UCSD-AML1 (cell line): Measurements from ENCODE around the gene DYNC1I1.

Experiments used
- DNase-seq: peaks from one replicate; lab custom pipeline; 2025; ENCODE audit not compliant: unreplicated experiment; lab: John Stamatoyannopoulos, UW

Gene DYNC1I1

DNA sequence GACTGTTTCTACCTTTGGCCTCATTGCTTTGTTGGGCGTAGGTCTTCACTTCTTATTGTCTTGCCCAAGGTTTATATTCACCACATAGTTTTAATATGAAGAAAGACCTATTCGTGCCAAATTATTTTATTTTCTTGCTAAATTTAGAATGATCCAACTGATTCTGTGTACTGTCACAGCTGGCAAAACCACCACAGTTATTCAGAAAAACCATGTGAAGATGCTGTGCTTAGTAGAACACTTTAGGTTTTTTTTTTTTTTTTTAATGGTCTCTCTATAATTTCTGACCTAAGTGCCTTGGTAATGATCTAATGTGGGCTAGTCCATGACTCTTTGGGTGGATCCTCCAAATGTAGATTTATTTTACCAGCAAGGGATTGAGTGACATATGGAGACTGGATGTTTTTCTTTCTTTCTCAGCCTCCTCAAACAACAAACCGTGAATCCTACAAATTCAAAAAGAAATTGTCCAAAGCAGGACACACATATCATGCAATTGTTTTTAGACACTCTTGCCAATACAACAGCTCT is 243.8 kb downstream of the DYNC1I1 start:
- DNase-seq = no peak

DNA sequence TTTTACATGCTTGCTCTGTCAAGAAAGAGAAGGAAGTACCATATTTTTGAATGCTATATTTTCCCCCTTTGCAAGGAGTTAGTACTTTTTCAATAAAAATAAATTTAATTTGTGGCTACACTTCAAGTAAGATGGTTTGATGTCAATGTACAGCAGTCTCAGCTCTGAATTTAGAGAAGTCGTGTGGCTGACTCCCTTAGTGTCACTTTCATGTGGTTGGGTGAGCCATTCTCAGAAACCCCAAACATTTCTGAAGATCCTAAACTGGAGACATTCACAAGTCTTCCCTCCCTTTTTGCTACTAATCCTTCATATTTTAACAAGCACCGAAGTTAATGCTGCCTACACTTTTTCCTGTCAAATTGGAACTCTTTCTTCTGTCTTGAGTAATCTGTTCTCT is 244.4 kb downstream of the DYNC1I1 start:
- no peak for DNase-seq

DNA sequence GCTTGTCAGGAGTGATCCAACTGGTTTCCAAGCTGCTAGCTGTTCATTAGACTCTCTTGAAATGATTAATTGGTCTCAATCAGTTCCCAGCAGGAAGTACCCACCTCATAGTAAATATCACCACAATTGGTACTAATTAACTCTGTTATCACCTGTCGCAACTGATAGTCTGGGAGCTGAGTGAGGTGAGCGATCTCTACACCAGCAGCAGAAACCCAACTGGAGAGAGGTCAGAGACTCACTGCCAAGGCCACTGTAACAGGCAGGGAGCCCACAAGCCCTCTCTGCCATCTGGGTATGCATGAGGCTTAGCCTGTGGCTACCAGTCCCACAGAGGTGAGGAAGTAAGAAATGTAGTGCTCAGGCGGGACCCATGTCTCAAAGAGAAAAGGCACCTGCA is 245.5 kb downstream of the DYNC1I1 start:
- DNase-seq = no peak

DNA sequence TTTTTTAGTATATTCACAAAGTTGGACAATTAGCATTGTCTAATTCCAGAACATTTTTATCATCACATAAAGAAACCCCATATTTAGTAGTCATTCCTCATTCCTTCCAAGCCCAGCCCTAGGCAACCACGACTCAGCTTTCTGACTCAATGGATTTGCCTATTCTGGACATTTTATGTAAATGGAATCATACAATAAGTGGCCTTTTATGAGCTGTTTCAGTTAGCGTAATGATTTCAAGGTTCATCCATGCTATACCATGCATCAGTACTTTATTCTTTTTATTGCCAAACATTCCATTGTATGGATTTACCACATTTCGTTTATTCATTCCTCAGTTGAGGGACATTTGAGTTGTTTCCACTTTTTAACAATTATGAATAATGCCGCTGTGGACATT is 249.2 kb downstream of the DYNC1I1 start:
- no peak for DNase-seq

DNA sequence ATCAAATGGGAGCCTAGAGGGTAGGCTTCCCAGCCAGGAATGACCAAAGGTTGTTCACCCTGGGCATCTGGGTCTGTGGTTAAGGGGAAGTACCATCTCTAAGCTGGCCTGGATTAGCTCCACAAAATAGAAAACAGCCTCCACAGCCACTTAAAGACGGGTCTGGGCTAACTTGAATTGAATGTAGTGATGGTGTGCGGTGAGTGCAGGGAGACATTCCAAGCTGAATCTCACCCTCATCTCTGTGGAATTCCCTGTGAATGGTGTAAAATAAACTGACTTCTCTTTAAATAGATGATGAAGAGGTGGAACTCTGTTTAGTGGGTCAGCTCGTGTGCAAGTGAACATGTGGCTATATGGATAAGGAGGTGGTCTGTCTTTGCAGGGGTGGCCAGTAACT is 251.0 kb downstream of the DYNC1I1 start:
- no peak for DNase-seq

DNA sequence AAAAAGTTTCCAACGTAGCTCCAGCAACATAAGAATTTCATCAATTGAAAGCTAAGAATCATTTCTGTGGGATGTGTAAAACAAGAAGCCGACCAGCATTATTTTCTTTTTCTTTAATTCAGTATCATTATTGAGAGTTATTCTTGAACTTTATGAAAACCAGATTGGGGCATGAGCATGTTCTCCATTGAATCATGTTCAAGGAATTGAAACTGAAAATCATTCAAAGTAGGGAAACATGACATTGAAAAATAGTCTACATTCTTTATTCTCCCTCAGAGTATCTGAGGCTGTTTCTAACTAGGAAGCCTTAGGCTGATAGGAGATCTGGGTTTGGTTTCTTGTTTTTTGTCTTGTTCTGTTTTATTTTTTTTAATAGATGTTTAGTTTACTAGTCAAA is 253.7 kb downstream of the DYNC1I1 start:
- no peak for DNase-seq

DNA sequence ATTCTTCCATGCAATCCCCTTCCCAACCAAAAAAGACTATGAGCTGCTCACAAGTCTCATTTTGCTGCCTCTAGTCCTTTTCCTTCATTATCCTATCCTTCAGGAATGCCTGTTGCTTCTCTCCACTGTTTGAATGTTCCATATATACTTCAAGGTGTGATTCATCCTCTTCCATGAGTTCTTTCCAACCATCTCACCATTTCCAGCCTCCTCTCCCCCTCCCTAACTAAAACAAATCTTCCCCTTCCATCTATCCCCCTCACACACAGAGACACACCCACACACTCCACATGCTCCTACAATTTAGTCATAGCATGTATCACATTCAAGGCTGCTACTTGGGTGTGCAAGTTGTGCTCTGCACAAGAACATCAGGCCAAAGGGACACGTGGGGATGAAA is 254.3 kb downstream of the DYNC1I1 start:
- no peak for DNase-seq

DNA sequence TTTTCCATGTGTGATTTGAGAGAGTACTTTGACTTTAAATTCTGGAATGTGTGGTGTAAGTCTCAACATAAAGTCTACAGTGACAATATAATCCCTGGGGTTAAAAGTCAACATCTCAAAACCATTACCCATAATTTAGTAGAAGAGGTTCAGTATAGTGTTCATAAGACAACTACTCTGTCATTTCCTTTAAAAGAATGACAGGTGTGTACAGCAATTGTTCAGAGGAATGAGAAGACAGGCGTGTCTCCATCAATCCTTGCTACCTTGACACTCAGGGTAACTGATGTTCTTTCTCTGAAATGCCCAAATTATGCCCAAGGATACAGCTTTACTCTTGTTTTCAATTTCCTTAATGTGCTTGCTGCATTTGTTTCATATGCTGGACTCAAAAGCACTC is 256.4 kb downstream of the DYNC1I1 start:
- DNase-seq = no peak

DNA sequence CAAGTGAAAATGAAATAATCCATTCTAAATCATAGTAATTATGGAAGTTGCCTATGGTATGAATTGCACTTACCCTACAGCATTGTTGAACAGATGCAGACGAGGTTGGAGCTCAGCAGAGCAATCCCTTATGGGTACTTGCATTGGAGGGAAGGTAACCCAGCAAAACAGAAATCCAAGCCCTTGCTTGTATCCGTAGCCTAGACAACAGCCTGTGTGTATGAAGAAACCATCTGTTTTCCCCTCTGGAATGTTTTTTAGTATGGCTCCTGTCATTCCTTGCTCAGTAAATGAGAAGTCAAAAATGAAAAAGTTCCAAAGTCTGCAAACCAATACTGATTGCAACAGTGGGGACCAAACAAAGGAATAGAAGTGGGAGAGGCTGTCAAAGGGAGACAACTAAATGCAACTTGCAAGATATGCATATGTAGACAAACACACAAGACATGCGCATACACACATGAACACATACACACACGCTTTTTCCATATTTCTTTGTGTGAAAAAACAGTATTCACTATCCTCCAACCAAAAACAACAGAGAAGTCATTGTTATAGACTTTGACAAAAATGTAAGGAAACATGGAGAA is 260.8 kb downstream of the DYNC1I1 start:
- DNase-seq = no peak

DNA sequence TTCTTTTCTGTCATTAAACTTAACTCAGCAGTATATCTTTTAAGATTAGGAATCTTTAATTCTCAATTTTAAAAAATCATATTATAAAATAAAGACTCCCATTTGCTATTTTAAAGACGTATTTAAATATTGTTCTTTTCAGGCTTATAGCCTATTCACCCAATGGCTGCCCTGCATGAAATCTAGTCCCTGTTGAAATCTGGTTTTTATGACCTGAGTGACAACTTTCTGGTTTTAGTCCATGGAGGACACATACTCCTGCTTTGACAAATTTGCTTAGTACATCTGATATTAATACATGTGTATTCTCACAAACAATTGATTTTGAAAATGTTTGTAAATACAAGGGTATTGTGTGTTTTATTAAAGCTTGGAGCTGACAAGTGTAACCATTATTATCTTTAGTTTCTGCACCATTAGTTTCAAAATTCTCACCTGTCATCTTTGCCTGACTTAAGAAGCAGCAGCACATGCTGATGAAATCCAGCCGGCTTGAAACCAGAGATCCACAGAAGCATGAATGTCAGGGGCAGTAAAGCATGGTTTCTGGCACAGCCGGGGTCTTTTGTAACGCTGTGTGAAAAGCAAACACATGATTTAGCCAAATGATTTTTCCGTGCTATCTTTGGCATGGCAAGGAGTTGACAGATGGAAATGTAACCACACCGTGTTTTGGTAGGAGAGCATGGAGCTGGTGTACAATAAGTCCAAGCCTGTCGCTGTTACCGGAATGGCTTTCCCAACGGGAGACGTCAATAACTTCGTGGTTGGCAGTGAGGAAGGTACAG is 262.8 kb downstream of the DYNC1I1 start:
- DNase-seq = no peak

DNA sequence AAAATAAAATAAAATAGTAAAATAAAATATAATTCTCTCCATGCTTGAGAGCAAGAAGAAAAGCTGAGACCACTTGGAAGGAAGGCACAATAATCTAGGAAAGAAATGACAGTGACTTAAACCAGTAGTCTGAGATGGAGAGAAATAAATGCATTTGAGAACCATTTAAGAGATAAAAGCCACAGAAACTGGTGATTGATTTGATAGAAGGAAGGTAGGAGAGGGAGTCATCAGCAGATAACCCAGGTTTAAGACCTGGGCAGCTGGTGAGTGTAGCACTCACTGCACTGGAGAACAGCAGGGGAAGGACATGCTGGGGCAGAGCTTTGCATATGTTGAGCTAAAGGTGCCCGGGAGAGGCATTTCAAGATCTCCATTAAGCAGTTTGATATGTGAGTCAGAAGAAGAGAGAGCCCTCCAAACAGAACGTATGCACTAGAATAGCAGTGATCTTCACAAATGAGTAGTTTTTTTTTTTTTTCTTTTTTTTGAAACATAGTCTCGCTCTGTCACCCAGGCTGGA is 268.0 kb downstream of the DYNC1I1 start:
- no peak for DNase-seq

DNA sequence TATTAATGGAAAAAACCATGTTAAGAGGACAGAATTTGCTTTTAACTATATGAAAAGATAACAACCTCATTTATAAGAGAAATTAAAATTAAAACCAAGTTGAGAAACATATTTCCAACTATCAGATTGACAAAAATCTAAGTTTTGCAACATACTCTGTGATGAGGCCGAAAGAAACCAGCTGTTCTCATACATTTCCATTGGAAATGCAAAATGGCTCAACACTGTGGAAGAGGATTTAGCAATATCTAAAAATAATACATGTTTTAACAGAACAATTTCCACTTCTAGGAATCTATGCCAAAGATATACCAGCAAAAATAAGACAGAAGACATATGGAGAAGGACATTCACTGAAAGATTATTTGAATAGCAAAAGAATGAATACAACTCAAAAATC is 268.8 kb downstream of the DYNC1I1 start:
- no peak for DNase-seq

DNA sequence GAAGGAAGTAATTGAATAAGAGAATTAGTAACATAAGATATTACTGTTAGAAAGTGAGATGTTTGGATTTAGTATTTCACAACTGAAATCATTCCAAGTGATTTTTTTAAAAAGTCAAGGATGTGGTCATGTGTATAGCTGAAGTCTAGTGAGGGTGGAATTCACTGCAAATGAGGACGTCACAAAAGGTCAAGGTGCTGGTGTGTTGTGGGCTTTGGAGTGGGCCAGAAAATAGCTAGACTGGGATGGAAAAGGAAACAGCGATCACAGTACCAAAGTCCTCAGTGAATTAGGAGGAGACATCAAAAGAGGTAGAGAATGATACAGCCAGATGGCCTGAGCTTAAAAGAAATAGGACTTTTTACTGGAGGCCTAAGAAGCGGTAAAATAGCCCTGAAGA is 272.8 kb downstream of the DYNC1I1 start:
- DNase-seq = no peak

DNA sequence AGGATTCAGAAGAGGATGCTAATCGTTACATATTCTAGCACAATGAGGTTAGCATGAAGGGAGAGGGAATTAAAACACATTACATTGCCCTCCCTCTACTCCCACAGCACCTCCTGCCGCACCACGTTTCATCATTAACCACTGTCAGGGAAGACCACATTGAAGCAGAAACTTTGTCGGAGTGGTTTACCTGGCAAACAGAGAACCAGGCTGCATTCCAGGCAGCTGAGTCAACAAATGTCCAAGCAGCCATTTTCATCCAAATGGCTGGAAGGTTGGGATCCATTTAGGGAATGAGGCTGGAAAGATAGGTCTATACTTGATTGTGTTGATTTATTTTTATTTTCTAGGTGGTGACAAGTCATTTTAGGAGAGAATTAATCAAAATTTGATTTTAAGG is 273.6 kb downstream of the DYNC1I1 start:
- no peak for DNase-seq

DNA sequence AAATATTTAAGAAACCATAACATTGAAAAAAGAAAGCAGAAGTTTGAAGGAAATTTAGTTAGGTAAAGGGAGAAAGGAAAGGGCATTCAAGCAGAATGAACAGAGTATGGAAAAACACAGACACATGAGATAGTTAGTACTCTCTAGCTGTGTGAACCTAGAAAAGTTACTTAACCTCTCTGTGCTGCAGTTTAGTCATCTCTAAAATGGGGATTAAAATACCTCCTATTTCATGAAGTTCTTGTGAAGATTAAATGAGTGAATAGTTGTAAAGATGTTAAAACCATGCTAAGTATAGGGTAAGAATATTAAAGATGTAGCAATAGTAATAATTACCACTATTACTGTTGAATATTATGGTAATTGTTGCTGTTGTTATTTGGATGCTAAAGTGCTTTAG is 279.9 kb downstream of the DYNC1I1 start:
- no peak for DNase-seq

DNA sequence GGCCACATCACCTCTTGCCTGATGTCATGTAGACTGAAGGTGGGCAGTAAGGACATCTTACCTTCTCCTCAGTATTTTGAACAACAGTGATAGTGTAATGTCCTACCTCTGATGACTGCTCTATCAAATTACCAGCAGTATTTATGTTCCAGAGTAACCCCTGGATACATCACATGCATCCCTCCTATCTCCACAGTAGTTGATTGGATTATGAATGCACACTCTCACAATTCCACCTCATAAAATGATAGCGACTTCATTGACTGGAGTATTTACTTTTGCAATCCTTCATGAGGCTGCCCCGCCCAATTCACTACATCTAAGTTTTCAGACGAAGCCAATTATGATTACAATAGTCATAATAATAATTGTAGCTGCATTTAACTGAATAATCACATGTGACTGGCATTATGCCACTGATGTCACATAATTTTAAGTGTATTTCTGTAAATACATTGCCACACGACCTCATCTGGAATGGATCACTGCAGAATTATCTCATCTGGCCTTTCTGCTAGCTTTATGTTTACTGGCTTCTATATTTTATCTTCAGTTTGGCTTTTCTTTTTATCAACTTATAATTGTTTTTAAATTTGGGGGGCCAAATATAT is 280.6 kb downstream of the DYNC1I1 start:
- DNase-seq = no peak

DNA sequence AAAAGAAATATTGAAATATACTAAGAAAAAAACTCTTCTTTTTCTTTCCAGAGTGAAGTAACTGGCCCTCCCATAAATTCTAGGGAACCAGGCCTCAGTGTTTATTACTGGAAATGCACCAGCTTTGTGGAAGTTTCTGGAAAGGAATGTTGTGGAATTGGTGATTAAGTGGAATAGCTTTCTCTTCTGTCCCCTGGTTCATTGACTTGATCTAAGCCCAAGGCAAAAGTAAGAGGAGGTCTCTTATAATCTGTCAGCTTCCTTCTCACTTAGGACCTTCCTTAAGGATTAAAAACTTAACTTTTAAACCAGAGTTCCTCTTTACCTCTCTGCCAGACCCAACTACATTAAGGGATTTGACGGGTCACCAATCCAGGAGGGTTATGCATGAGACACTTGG is 283.4 kb downstream of the DYNC1I1 start:
- DNase-seq = no peak

DNA sequence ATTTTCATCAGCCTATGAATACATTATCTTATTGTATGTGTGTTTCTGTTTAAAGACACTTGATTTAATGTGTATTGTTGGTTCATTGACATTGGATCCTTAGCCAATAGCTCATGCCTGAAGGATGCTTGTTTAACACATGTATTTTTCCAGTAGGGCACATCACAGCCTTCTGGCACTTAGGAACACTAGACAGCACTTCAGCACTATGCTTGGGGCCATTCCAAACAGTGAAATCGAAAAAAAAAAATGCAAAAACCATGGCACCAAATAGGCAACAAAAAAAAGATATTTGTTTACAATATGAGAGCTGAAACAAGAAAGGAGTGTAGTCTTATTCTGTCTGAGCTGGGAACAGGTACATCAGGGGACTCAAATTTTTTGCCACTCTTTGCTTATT is 286.7 kb downstream of the DYNC1I1 start:
- DNase-seq = no peak

DNA sequence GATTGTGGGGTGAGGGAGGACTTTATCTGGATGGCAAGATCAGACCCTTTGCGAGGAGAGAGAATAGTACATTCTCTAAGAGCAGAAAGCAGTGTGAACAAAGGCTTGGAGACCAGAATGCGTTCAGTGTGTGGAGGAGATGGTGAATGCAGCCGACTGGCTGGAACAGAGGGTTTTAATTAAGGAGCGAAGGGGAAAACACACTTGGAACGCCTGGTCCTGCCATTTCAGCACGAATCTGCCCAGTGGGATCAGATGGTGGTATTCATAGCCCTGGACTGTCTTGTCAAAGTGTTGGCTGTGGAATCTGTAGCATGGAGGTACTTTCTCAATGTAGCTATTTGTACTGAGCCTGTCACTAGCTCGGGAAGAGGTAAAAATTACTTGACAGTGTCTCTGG is 288.7 kb downstream of the DYNC1I1 start:
- no peak for DNase-seq

DNA sequence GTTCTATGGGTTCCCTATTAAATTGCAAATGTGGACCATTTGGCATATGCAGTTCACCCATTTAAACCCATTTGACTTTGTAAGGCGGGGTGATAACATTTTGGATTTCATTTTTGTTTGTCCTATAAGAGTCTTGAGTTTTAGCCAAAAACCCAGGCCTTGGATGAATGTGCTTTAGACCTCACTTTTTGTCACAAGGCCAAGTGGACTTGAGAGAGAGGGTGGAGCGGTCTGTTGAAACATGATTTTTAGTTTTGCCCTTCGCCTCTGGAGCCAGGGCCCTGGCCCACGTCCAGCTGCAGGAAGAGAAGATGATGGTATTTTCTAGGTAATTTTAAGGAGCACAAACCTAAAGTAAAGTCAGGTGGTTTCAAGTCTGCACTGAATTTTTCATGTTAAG is 289.5 kb downstream of the DYNC1I1 start:
- no peak for DNase-seq

DNA sequence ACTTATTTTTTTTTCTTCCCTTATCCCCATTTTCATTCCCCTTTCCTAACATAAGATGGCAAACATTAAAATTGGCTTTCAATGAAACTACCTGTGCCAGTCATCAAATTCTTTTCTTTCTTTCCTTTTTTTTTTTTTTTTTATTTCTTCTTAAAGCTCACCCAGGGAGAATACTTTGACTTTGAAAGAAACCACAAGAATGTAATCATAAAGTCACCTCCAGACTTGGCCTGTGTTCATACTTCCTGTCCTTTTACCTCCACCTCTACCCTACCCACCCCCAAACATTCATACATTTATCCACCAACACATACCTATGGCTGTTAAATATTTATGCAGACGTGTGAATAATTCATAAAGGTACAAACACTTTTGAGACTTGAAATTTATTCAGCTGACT is 295.0 kb downstream of the DYNC1I1 start:
- DNase-seq = no peak

DNA sequence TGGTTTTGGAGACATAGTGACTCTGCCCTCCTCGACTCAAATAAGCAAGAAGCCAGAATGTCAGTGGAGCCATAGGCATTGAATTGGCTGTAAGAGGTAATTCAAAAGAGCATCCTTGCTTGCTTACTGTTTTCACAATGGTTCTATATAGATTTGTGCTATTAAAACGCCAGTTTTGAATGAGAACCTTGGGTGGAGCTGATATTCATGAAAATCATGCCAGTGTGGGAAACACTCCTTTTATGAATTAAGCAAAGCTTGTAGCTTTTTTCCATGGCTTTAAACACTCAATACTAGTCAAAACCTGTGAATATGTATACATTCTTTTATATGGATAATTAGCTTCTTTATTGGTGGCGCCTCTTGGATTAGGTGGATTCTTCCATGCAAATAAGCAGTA is 297.0 kb downstream of the DYNC1I1 start:
- DNase-seq = no peak
